Measurements from ENCODE around the gene PRKCH. TPM values are rescaled to one million over a fixed set of nuclear protein-coding genes. Genes with fewer than 3 reads are reported as not detected.

Gene PRKCH
- total RNA-seq, 1 experiment from 2014 or later: 18.3 TPM

- intact Hi-C loops (cut with micrococcal nuclease; ENCODE audit: unreplicated experiment): no loop called here
- H3K4me3 Mint-ChIP-seq (ENCODE audit: unreplicated experiment): peak overlapping the region; percentile 57
- peaks cover 9% of the 10 kb centered on the region for H3K9me3 Mint-ChIP-seq (ENCODE audit: unreplicated experiment)
- BruUV-seq (replicated peaks): no TSS peak
- H3K36me3 Mint-ChIP-seq (ENCODE audit: insufficient read depth, unreplicated experiment): peaks cover 11% of the 10 kb centered on the region
- H3K9me3 ChIP-seq: no peaks in the 10 kb centered on the region
- H3K27ac Mint-ChIP-seq (ENCODE audit: unreplicated experiment): peak overlapping the region; percentile 71
- peak; percentile 70 to 73 for DNase-seq
- H3K4me3 ChIP-seq (ENCODE audit: low read depth, low read length): no peak overlapping the region
- ChIA-PET CTCF (no interaction called here), POLR2A (no interaction called here)
- no peaks in the 10 kb centered on the region for H3K27me3 ChIP-seq (replicated peaks; ENCODE audit: control insufficient read depth, insufficient read depth, low read length)
- H3K36me3 ChIP-seq (ENCODE audit: control insufficient read depth, insufficient read depth, low read length): no peaks in the 10 kb centered on the region
- peaks cover 5% of the 10 kb centered on the region for H3K4me1 ChIP-seq
- H3K4me1 Mint-ChIP-seq (ENCODE audit: low read depth, unreplicated experiment): peaks cover 24% of the 10 kb centered on the region
- H3K27me3 Mint-ChIP-seq (ENCODE audit: insufficient read depth, unreplicated experiment): no peaks in the 10 kb centered on the region
- no peak for TF ChIP-seq CTCF (IDR thresholded peaks at IDR 0.05; ENCODE audit: insufficient read depth in 1 of 2, low read depth in 1 of 2, low read length in 1 of 2, severe bottlenecking in 1 of 2, unreplicated experiment in 1 of 2)
Observed at GRCh38 chr14:61355892-61356325, 34.5 kb downstream of the PRKCH start.

DNA sequence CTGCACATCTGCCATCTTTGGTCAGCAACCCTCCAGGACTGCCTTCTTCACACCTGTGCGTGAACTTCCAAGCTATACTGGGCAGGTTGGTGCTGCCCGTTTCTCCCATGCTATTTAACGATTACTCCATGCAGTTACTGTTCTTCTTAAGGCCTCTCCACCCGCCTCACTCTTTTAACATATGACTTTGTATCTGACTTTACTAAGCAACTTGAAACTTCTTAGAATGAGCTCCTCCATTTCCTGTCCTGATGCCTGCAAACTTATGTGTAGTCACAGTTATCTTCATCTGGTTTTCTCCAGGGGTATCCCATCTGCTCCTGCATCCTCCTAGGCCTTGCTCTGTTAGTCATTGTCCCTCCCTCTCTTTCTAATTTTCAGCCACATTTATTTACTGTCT is 35.7 kb downstream of the PRKCH start:
- Mint-ChIP-seq H3K27ac (ENCODE audit: unreplicated experiment) (no peak overlapping the region), H3K27me3 (ENCODE audit: insufficient read depth, unreplicated experiment) (no peaks in the 10 kb centered on the region), H3K4me1 (ENCODE audit: low read depth, unreplicated experiment) (peaks cover 24% of the 10 kb centered on the region), H3K36me3 (ENCODE audit: insufficient read depth, unreplicated experiment) (peaks cover 11% of the 10 kb centered on the region), H3K9me3 (ENCODE audit: unreplicated experiment) (peaks cover 9% of the 10 kb centered on the region), H3K4me3 (ENCODE audit: unreplicated experiment) (no peak overlapping the region)
- POLR2A ChIA-PET: no interaction called here
- peaks cover 10% of the 10 kb centered on the region for H3K4me1 ChIP-seq
- CTCF ChIA-PET: no interaction called here
- intact Hi-C loops (cut with micrococcal nuclease; ENCODE audit: unreplicated experiment): no loop called here
- TF ChIP-seq CTCF (IDR thresholded peaks at IDR 0.05; ENCODE audit: insufficient read depth in 1 of 2, low read depth in 1 of 2, low read length in 1 of 2, severe bottlenecking in 1 of 2, unreplicated experiment in 1 of 2): no peak
- no peaks in the 10 kb centered on the region for H3K36me3 ChIP-seq (ENCODE audit: control insufficient read depth, insufficient read depth, low read length)
- BruUV-seq (replicated peaks): no TSS peak
- no peaks in the 10 kb centered on the region for H3K9me3 ChIP-seq
- H3K4me3 ChIP-seq (ENCODE audit: low read depth, low read length): no peak overlapping the region
- DNase-seq: no peak
- no peaks in the 10 kb centered on the region for H3K27me3 ChIP-seq (replicated peaks; ENCODE audit: control insufficient read depth, insufficient read depth, low read length)

GRCh38 chr14:61358554-61359226 is 37.3 kb downstream of the PRKCH start:
- intact Hi-C loops (cut with micrococcal nuclease; ENCODE audit: unreplicated experiment): no loop called here
- no peaks in the 10 kb centered on the region for H3K9me3 ChIP-seq
- H3K27me3 Mint-ChIP-seq (ENCODE audit: insufficient read depth, unreplicated experiment): no peaks in the 10 kb centered on the region
- H3K36me3 Mint-ChIP-seq (ENCODE audit: insufficient read depth, unreplicated experiment): peaks cover 11% of the 10 kb centered on the region
- no TSS peak for BruUV-seq (replicated peaks)
- peaks cover 10% of the 10 kb centered on the region for H3K4me1 ChIP-seq
- H3K27me3 ChIP-seq (replicated peaks; ENCODE audit: control insufficient read depth, insufficient read depth, low read length): no peaks in the 10 kb centered on the region
- ChIA-PET CTCF (no interaction called here), POLR2A (no interaction called here)
- peak overlapping the region; percentile 16 for H3K27ac Mint-ChIP-seq (ENCODE audit: unreplicated experiment)
- H3K4me3 Mint-ChIP-seq (ENCODE audit: unreplicated experiment): no peak overlapping the region
- H3K9me3 Mint-ChIP-seq (ENCODE audit: unreplicated experiment): peaks cover 9% of the 10 kb centered on the region
- H3K4me3 ChIP-seq (ENCODE audit: low read depth, low read length): no peak overlapping the region
- no peak for DNase-seq
- TF ChIP-seq CTCF (IDR thresholded peaks at IDR 0.05; ENCODE audit: insufficient read depth in 1 of 2, low read depth in 1 of 2, low read length in 1 of 2, severe bottlenecking in 1 of 2, unreplicated experiment in 1 of 2): no peak
- H3K36me3 ChIP-seq (ENCODE audit: control insufficient read depth, insufficient read depth, low read length): no peaks in the 10 kb centered on the region
- H3K4me1 Mint-ChIP-seq (ENCODE audit: low read depth, unreplicated experiment): peaks cover 24% of the 10 kb centered on the region
